Naive thymus-derived CD4-positive, alpha-beta T cell (primary cell): ENCODE data around the gene SBK1. TPM values are rescaled to one million over a fixed set of nuclear protein-coding genes. Genes with fewer than 3 reads are reported as not detected.

Experiments
- ATAC-seq: fragments of 150-1000 bp; cut with Tn5 transposase; 2 replicates; pipeline ENCODE4 v1.10.0; 2021; ENCODE audit warnings: mild to moderate bottlenecking, moderate library complexity
- CTCF ChIA-PET: fragments of 350-600 bp; sonication (Branson Sonifier 250); formaldehyde crosslinking; loops from one replicate; lab custom pipeline; 2021; ENCODE audit warnings: antibody characterized with exemption; lab: Charles Lee
- POLR2A ChIA-PET: fragments of 350-600 bp; sonication (Branson Sonifier 250); formaldehyde crosslinking; loops from one replicate; lab custom pipeline; 2021; ENCODE audit warnings: antibody characterized with exemption, inconsistent platforms; lab: Charles Lee
- DNase-seq, 9 donors: peaks; one replicate each; pipeline versions ENCODE4 v3.0.0 to v3.0.0-alpha.2; 2020 to 2022; ENCODE audit warnings: mixed read lengths in 1 of 9
- H3K27ac ChIP-seq: one replicate; pipeline ENCODE4 v1.7.0; 2013; ENCODE audit warnings: mild to moderate bottlenecking, low read depth, low read length, moderate library complexity
- H3K27me3 ChIP-seq, 2 donors: one replicate each; pipeline ENCODE4 v1.7.0; 2013; ENCODE audit warnings: low read length in 2 of 2, mild to moderate bottlenecking in 2 of 2, moderate library complexity in 2 of 2; ENCODE audit not compliant: control insufficient read depth in 2 of 2, insufficient read depth in 2 of 2
- H3K36me3 ChIP-seq, 3 experiments: 1 replicate in 2 of 3; 2 replicates in 1 of 3; pipeline ENCODE4 v1.7.0; 2013; ENCODE audit warnings: low read length in 3 of 3, mild to moderate bottlenecking in 3 of 3, moderate library complexity in 1 of 3; ENCODE audit not compliant: insufficient read depth in 3 of 3, control insufficient read depth in 2 of 3
- H3K4me1 ChIP-seq, 2 donors: one replicate each; pipeline ENCODE4 v1.7.0; 2013; ENCODE audit warnings: low read length in 2 of 2, mild to moderate bottlenecking in 2 of 2, moderate library complexity in 1 of 2; ENCODE audit not compliant: control insufficient read depth in 2 of 2, insufficient read depth in 2 of 2
- H3K4me3 ChIP-seq: 2 replicates; pipeline ENCODE4 v1.7.0; 2013; ENCODE audit warnings: mild to moderate bottlenecking, low read length
- H3K9me3 ChIP-seq, 3 experiments: 1 replicate in 2 of 3; 2 replicates in 1 of 3; pipeline ENCODE4 v1.7.0; 2013; ENCODE audit warnings: low read length in 3 of 3; ENCODE audit not compliant: control insufficient read depth in 2 of 3
- H3K27ac Mint-ChIP-seq, 9 donors: one replicate each; pipeline ENCODE4 v1.8.0; 2020 to 2022; ENCODE audit warnings: mixed read lengths in 9 of 9, mild to moderate bottlenecking in 8 of 9, moderate library complexity in 5 of 9, inconsistent platforms in 2 of 9
- H3K27me3 Mint-ChIP-seq, 5 donors: one replicate each; pipeline ENCODE4 v1.8.0; 2021 to 2022; ENCODE audit warnings: mixed read lengths in 5 of 5, mild to moderate bottlenecking in 1 of 5
- H3K36me3 Mint-ChIP-seq, 5 donors: one replicate each; pipeline ENCODE4 v1.8.0; 2020 to 2022; ENCODE audit warnings: mixed read lengths in 5 of 5, mild to moderate bottlenecking in 3 of 5, inconsistent platforms in 1 of 5
- H3K4me1 Mint-ChIP-seq, 7 donors: one replicate each; pipeline ENCODE4 v1.8.0; 2020 to 2022; ENCODE audit warnings: mixed read lengths in 7 of 7, mild to moderate bottlenecking in 3 of 7, inconsistent platforms in 1 of 7
- H3K4me3 Mint-ChIP-seq, 10 donors: one replicate each; pipeline ENCODE4 v1.8.0; 2020 to 2022; ENCODE audit warnings: mild to moderate bottlenecking in 10 of 10, mixed read lengths in 10 of 10, moderate library complexity in 6 of 10, inconsistent platforms in 2 of 10
- H3K9me3 Mint-ChIP-seq, 11 donors: one replicate each; pipeline ENCODE4 v1.8.0; 2020 to 2022; ENCODE audit warnings: mixed read lengths in 11 of 11, mild to moderate bottlenecking in 4 of 11, inconsistent platforms in 1 of 11, moderate library complexity in 1 of 11
- intact Hi-C, 2 donors: fragments of 100-400 bp; cut with micrococcal nuclease; formaldehyde crosslinking; loops; one replicate each; pipeline ENCODE4 v1.15.1; 2023
- polyA plus RNA-seq, 2 donors: library from polyadenylated mRNA; unstranded; fragments of 300-500 nt; fragmentation: Illumina TruSeq; gene quantifications; one replicate each; pipeline ENCODE4 v1.2.3, GENCODE V29; 2021
- total RNA-seq, 6 experiments: library from RNA in 5 of 6; stranded (reverse) in 5 of 6; gene quantifications; 1 replicate in 5 of 6; 2 replicates in 1 of 6; pipeline ENCODE4 v1.2.3 and lab custom pipeline; 2021 to 2026

Gene SBK1
- total and polyA plus RNA-seq, 7 experiments from 2014 or later, result 4.2 to 19.9 (median 16.5) TPM

DNA sequence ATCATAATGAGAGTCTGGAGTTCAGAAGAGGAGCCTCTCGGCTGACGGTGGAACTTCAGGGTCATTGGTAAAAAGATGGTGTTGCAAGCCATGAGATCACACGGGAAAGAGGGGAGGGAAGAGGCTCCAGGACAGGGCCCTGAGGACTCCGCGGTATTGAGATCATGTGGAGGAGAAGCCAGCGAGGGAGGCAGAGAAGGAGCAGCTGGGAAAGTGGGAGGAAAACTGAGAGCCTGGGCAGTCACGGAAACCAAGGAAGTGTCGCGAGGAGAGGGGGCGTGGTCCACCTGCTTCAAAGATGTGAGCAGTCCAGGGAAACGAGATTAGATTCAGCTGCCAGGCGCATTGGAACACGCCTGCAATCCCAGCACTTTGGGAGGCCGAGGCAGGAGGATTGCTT lies 27.7 kb upstream of the SBK1 start:
- intact Hi-C loops, result no loop called here
- CTCF ChIA-PET, result interaction anchor here (0.6 kb wide), 2 partner anchors 64 to 1389 kb away, joined by 3 to 5 read pairs; no protein-coding TSS in a partner anchor
- Histone ChIP-seq H3K36me3 (no peaks in the 10 kb centered on the region), H3K4me1 (peaks cover 0 to 13% of the 10 kb centered on the region in 2 donors), H3K9me3 (no peaks in the 10 kb centered on the region), H3K4me3 (no peak overlapping the region), H3K27me3 (no peaks in the 10 kb centered on the region), H3K27ac (no peak overlapping the region)
- no peak for ATAC-seq
- H3K4me3 Mint-ChIP-seq, result peak overlapping the region in 5 of 10 donors; percentile 4 to 49 (median 11)
- H3K9me3 Mint-ChIP-seq, result peaks cover 0 to 5% (median 0%) of the 10 kb centered on the region in 11 donors
- H3K27ac Mint-ChIP-seq, result peak overlapping the region in 2 of 9 donors; percentile 28 to 33
- POLR2A ChIA-PET, result no interaction called here
- H3K4me1 Mint-ChIP-seq, result peaks cover 3 to 47% (median 23%) of the 10 kb centered on the region in 7 donors
- peaks cover 0 to 5% (median 0%) of the 10 kb centered on the region in 5 donors for H3K36me3 Mint-ChIP-seq
- H3K27me3 Mint-ChIP-seq, result peaks cover 0 to 26% (median 8%) of the 10 kb centered on the region in 5 donors
- DNase-seq, result no peak

DNA sequence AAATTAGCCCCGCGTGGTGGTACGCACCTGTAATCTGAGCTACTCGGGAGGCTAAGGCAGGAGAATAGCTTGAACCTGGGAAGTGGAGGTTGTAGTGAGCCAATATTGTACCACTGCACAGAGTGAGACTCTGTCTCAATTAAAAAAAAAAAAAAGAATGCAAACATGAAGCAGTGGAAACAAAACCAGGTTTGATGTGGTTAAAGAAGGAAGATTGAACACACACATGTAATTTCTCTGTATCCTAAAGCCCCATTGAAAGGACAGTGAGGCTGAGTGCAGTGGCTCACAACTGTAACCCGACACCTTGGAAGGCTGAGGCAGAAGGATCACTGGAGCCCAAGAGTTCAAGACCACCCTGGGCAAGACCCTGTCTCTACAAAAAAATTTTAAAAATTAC lies 26.5 kb upstream of the SBK1 start:
- CTCF ChIA-PET, result interaction anchor here (1.2 kb wide), 1 partner anchor 48 kb away, joined by 3 read pairs; no protein-coding TSS in a partner anchor
- H3K27me3 ChIP-seq, result no peaks in the 10 kb centered on the region
- Mint-ChIP-seq H3K27me3 (peaks cover 0 to 26% (median 8%) of the 10 kb centered on the region in 5 donors), H3K36me3 (peaks cover 0 to 5% (median 0%) of the 10 kb centered on the region in 5 donors), H3K4me1 (peaks cover 0 to 39% (median 21%) of the 10 kb centered on the region in 7 donors), H3K4me3 (peak overlapping the region in 8 of 10 donors; percentile 8 to 70 (median 48)), H3K27ac (peak overlapping the region in 2 of 9 donors; percentile 21 to 32), H3K9me3 (peaks cover 0 to 5% (median 0%) of the 10 kb centered on the region in 11 donors)
- ATAC-seq (no peak), DNase-seq (peak in 6 of 9 donors; percentile 12 to 47 (median 32))
- H3K27ac ChIP-seq, result no peak overlapping the region
- POLR2A ChIA-PET, result interaction anchor here (0.6 to 1.7 kb wide), 2 partner anchors 12 to 114 kb away, joined by 3 to 6 read pairs; no protein-coding TSS in a partner anchor
- H3K4me1 ChIP-seq, result peaks cover 0 to 10% of the 10 kb centered on the region in 2 donors
- no peak overlapping the region for H3K4me3 ChIP-seq
- intact Hi-C loops, result loop anchor here in 1 of 2 donors (1.0 kb wide), 1 partner anchor 11 kb away; no protein-coding TSS in a partner anchor
- H3K9me3 ChIP-seq, result no peaks in the 10 kb centered on the region
- no peaks in the 10 kb centered on the region for H3K36me3 ChIP-seq

- ATAC-seq (no peak), DNase-seq (no peak)
- peaks cover 0 to 5% (median 0%) of the 10 kb centered on the region in 11 donors for H3K9me3 Mint-ChIP-seq
- peaks cover 0 to 36% (median 21%) of the 10 kb centered on the region in 7 donors for H3K4me1 Mint-ChIP-seq
- peak overlapping the region in 1 of 9 donors; percentile 64 for H3K27ac Mint-ChIP-seq
- no peaks in the 10 kb centered on the region for H3K27me3 ChIP-seq
- ChIA-PET CTCF (interaction anchor here (1.4 kb wide), 1 partner anchor 10 kb away, joined by 4 read pairs; no protein-coding TSS in a partner anchor), POLR2A (no interaction called here)
- H3K27ac ChIP-seq, result no peak overlapping the region
- H3K4me1 ChIP-seq, result peaks cover 0 to 10% of the 10 kb centered on the region in 2 donors
- H3K27me3 Mint-ChIP-seq, result peaks cover 0 to 26% (median 5%) of the 10 kb centered on the region in 5 donors
- H3K4me3 Mint-ChIP-seq, result no peak overlapping the region
- H3K36me3 ChIP-seq, result no peaks in the 10 kb centered on the region
- intact Hi-C loops, result no loop called here
- H3K36me3 Mint-ChIP-seq, result peaks cover 0 to 5% (median 0%) of the 10 kb centered on the region in 5 donors
- no peaks in the 10 kb centered on the region for H3K9me3 ChIP-seq
- H3K4me3 ChIP-seq, result no peak overlapping the region
Observed at GRCh38 chr16:28267356-28267755, 25.0 kb upstream of the SBK1 start.

- H3K36me3 ChIP-seq, result no peaks in the 10 kb centered on the region
- H3K27ac ChIP-seq, result no peak overlapping the region
- no peak overlapping the region for H3K4me3 Mint-ChIP-seq
- POLR2A ChIA-PET, result no interaction called here
- H3K9me3 Mint-ChIP-seq, result peaks cover 0 to 3% (median 0%) of the 10 kb centered on the region in 11 donors
- no peak for DNase-seq
- peaks cover 15 to 17% of the 10 kb centered on the region in 2 donors for H3K4me1 ChIP-seq
- no peaks in the 10 kb centered on the region for H3K36me3 Mint-ChIP-seq
- H3K9me3 ChIP-seq, result no peaks in the 10 kb centered on the region
- H3K4me1 Mint-ChIP-seq, result peaks cover 22 to 49% (median 33%) of the 10 kb centered on the region in 7 donors
- H3K27me3 ChIP-seq, result no peaks in the 10 kb centered on the region
- intact Hi-C loops, result no loop called here
- peaks cover 0 to 30% (median 0%) of the 10 kb centered on the region in 5 donors for H3K27me3 Mint-ChIP-seq
- H3K27ac Mint-ChIP-seq, result peak overlapping the region in 4 of 9 donors; percentile 15 to 69 (median 24)
- no peak for ATAC-seq
- CTCF ChIA-PET, result no interaction called here
- H3K4me3 ChIP-seq, result no peak overlapping the region
Observed at GRCh38 chr16:28273511-28273910, 18.8 kb upstream of the SBK1 start.

- Histone ChIP-seq H3K27me3 (no peaks in the 10 kb centered on the region), H3K36me3 (no peaks in the 10 kb centered on the region), H3K4me1 (peaks cover 21 to 29% of the 10 kb centered on the region in 2 donors), H3K27ac (no peak overlapping the region), H3K4me3 (no peak overlapping the region), H3K9me3 (no peaks in the 10 kb centered on the region)
- peaks cover 0 to 3% (median 0%) of the 10 kb centered on the region in 11 donors for H3K9me3 Mint-ChIP-seq
- no peak overlapping the region for H3K4me3 Mint-ChIP-seq
- H3K27ac Mint-ChIP-seq, result peak overlapping the region in 5 of 9 donors; percentile 56 to 95 (median 91)
- no peak for DNase-seq
- ATAC-seq, result no peak
- no peaks in the 10 kb centered on the region for H3K36me3 Mint-ChIP-seq
- ChIA-PET POLR2A (interaction anchor here (0.8 to 11.9 kb wide), 3 partner anchors 24 to 131 kb away, joined by 3 to 174 read pairs (median 4); no protein-coding TSS in a partner anchor), CTCF (interaction anchor here (0.9 kb wide), 1 partner anchor 43 kb away, joined by 3 read pairs; no protein-coding TSS in a partner anchor)
- peaks cover 0 to 30% (median 0%) of the 10 kb centered on the region in 5 donors for H3K27me3 Mint-ChIP-seq
- intact Hi-C loops, result loop anchor here in 1 of 2 donors (5.0 kb wide), 1 partner anchor 132 kb away; no protein-coding TSS in a partner anchor
- H3K4me1 Mint-ChIP-seq, result peaks cover 29 to 60% (median 44%) of the 10 kb centered on the region in 7 donors
Observed at GRCh38 chr16:28274676-28275075, 17.6 kb upstream of the SBK1 start.

GRCh38 chr16:28276301-28276700 lies 16.0 kb upstream of the SBK1 start:
- intact Hi-C loops, result loop anchor here in 1 of 2 donors (2.0 to 5.0 kb wide), 3 partner anchors 16 to 278 kb away; partner anchors contain the start of gene SBK1
- H3K4me1 Mint-ChIP-seq, result peaks cover 30 to 61% (median 44%) of the 10 kb centered on the region in 7 donors
- no peaks in the 10 kb centered on the region for H3K36me3 Mint-ChIP-seq
- H3K27me3 ChIP-seq, result no peaks in the 10 kb centered on the region
- DNase-seq, result no peak
- peaks cover 0 to 30% (median 0%) of the 10 kb centered on the region in 5 donors for H3K27me3 Mint-ChIP-seq
- H3K27ac ChIP-seq, result peak overlapping the region; percentile 38
- no peaks in the 10 kb centered on the region for H3K36me3 ChIP-seq
- peaks cover 21 to 30% of the 10 kb centered on the region in 2 donors for H3K4me1 ChIP-seq
- ChIA-PET POLR2A (interaction anchor here (1.1 to 11.9 kb wide), 5 partner anchors 13 to 140 kb away, joined by 4 to 174 read pairs (median 7); partner anchors contain the start of gene XPO6), CTCF (interaction anchor here (2.1 to 7.0 kb wide), 4 partner anchors 35 to 140 kb away, joined by 11 to 124 read pairs (median 44); no protein-coding TSS in a partner anchor)
- peak overlapping the region; percentile 59 to 86 (median 71) for H3K4me3 Mint-ChIP-seq
- no peaks in the 10 kb centered on the region for H3K9me3 ChIP-seq
- H3K4me3 ChIP-seq, result no peak overlapping the region
- peaks cover 0 to 3% (median 0%) of the 10 kb centered on the region in 11 donors for H3K9me3 Mint-ChIP-seq
- H3K27ac Mint-ChIP-seq, result peak overlapping the region; percentile 78 to 95 (median 93)
- no peak for ATAC-seq
